ENCODE measurements around the gene KTN1.

Gene KTN1

GRCh38 chr14:55667801-55668200 lies 87.8 kb downstream of the KTN1 start:
- no peak for DNase-seq (ENCODE audit: low read depth)

- DNase-seq (ENCODE audit: low read depth): no peak
These were observed 91.6 kb downstream of the KTN1 start for GRCh38 chr14:55671641-55672040.

- DNase-seq (ENCODE audit: low read depth): no peak
These were observed 93.0 kb downstream of the KTN1 start for GRCh38 chr14:55673048-55673447.

- no peak for DNase-seq (ENCODE audit: low read depth)
These were observed 101.1 kb downstream of the KTN1 start for GRCh38 chr14:55681096-55681495.

- no peak for DNase-seq (ENCODE audit: low read depth)
These were observed 105.1 kb downstream of the KTN1 start for GRCh38 chr14:55684956-55685584.

- no peak for DNase-seq (ENCODE audit: low read depth)
These were observed 106.7 kb downstream of the KTN1 start for GRCh38 chr14:55686713-55687112.

- DNase-seq (ENCODE audit: low read depth): no peak
These were observed 108.6 kb downstream of the KTN1 start for GRCh38 chr14:55688566-55688965.

GRCh38 chr14:55689981-55690871 lies 110.2 kb downstream of the KTN1 start:
- no peak for DNase-seq (ENCODE audit: low read depth)

- no peak for DNase-seq (ENCODE audit: low read depth)
These were observed 111.7 kb downstream of the KTN1 start for GRCh38 chr14:55691659-55692058.

- no peak for DNase-seq (ENCODE audit: low read depth)
These were observed 113.9 kb downstream of the KTN1 start for GRCh38 chr14:55693904-55694303.

DNA sequence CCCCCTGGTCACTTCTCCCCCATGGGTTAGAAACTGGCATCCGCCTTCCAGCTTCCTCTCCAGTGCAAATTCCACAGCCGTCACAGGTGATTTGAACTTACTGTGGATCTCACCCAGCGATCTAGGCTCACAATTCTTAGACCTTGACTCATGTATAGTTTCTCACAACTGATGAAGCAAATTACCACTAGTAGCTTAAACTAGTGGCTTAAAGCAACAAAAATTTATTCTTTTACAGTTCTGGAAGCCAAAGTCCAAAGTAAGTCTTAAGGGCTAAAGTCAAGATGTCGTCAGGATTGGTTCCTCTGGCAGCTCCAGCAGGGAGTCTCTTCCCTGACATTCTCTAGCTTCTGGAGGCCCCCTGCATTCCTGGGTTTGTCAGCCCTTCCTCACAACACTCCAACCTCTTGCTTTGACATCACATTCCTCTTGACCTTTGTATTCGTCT lies 117.4 kb downstream of the KTN1 start:
- no peak for DNase-seq (ENCODE audit: low read depth)

DNA sequence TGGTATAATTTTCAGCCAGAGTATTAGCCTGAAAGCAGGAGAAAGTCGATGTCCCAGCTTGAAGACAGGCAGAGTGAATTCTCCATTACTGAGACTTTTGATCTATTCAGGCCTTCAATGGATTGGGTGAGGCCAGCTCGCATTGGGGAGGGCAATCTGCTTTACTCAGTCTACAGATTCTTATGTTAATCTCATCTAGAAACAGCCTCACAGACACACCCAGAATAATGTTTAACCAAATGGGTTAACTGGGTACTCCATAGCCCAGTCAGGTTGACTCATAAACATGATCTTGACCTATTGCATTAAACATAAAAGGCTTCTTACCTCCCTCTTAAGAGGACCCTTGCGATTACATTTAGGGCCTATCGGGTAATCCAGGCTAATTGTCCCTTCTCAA lies 118.0 kb downstream of the KTN1 start:
- no peak for DNase-seq (ENCODE audit: low read depth)

DNA sequence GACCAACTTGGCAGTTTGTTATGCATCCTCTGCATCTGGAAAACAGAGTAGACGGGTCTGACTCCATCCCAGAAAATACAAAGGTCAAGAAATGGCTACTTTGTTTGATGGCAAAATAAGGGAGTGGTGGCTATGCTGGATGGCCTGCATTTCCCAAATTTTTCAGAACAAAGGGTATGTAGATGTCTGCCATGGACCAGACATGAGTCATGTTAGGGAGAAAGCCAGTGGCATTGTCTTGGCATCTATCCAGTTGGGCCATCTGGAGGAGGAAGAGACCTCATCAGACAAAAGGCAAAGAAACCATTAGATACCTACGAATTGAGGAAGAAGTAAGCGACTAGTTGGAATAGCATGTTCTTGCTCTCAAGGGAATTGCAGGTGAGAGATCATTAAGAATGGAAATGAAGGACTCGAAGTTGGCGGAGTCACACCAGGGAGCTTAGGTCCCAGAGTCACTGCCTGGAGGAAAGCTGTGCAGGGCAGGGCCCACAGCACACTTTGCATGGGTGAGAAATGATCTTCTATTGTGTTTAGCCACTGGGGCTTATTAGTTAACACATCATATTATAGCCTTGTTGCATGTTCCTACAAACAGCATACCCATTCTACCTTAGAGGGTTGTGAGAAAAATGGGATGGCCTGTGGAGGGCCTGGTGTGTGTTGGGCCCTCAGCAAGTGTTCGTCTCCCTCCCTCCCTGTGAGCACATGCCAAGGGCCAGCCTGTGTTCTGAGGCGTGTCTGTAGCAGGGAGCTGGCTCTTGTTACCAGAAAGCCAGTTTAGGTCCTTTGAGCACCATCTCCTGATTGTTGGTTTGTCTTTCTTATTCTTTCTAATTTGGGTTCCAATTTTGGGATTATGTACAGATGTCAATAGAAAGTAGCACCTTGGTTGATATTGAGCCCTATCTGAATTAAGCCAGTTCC lies 119.4 kb downstream of the KTN1 start:
- DNase-seq (ENCODE audit: low read depth): no peak

GRCh38 chr14:55701638-55702037 lies 121.6 kb downstream of the KTN1 start:
- no peak for DNase-seq (ENCODE audit: low read depth)

- DNase-seq (ENCODE audit: low read depth): no peak
These were observed 122.5 kb downstream of the KTN1 start for GRCh38 chr14:55702511-55702910.

DNA sequence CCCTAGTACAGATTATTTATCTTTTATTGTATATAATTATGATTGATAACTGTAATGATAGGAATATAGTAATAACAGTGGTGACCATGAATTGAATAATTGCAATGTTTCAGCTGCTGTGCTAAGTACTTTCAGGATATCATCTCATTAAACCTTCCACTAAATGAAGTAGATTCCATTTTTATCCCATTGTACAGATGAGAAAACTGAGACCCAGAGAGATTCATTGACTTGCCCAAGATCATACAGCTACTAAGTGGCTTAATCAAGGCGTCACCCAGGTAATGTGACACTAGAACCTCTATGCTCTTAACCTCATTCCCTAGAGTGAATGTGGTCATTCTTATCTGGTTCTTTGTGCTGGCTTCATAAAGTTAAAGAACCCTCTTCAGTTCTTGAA lies 124.6 kb downstream of the KTN1 start:
- DNase-seq (ENCODE audit: low read depth): no peak

GRCh38 chr14:55705651-55706364 lies 125.8 kb downstream of the KTN1 start:
- no peak for DNase-seq (ENCODE audit: low read depth)

GRCh38 chr14:55706365-55706684 lies 126.3 kb downstream of the KTN1 start:
- DNase-seq (ENCODE audit: low read depth): no peak

DNA sequence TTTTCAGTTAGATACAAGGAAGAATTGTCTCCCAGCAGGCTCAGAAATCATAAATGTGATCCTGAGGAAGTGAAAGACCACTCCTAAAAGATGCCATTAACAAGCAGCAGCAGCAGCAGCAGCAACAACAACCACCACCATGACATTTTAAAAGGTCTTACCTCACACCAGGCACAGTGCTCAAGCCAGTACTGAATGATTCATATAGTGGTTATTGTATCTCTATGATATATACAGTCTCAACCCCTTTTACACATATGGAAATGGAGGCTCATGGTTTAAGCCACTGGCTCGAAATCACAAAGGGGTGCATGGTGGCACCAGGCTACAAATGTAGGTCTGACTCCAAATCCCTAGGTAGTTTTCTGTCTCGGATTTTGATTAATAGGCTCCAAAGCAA lies 126.9 kb downstream of the KTN1 start:
- no peak for DNase-seq (ENCODE audit: low read depth)

DNA sequence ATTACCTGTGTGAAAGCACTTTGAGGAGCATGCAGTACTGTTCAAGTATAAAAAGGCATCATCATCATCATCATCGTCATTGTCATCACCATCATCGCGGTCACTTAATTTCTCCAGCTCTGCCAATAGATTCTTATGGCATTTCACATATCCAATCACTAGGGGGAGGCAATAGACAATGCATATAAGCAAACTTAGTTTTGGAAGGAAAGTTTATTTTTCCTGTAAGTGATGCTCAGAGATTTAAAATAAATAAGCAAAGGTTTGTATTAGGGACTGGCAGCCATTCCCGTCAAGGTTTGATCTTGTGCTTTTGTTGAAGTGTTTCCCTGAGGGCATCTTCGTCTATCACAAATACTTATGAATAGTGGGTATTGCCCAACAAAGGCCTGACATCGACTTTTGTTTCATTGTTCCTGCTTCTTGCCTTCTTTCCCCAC lies 127.4 kb downstream of the KTN1 start:
- no peak for DNase-seq (ENCODE audit: low read depth)

DNA sequence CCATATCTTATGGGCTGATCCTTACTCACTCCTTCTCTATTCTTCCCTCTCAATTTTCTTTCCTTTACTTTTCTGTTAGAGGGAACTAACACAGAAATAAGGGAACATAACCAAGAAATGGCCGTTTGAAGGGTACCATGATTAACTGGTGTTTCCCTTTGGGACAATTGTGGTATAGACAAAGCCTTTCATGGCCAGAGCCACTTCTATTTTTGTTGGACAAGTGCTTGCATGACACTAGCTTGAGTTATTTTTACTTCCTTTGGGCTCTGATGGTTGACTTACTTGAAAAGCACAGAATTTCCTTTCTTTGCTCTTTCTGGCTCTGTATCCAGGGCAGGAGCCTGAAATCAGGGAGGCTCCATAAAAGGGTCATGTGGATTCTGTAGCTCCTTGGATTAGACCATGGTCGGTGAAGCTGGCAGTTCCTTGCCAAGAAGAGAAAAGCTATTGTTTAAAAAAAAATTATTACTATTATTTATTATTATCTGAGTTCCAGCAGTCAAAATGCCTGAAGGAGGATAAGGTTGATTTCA lies 130.6 kb downstream of the KTN1 start:
- no peak for DNase-seq (ENCODE audit: low read depth)
